K562 (cell line): ENCODE measurements around the gene STK26. TPM values are rescaled to one million over a fixed set of nuclear protein-coding genes. Genes with fewer than 3 reads are reported as not detected.
A peak's percentile ranks its signal among the peaks of the same experiment; 100 is the strongest.

ENCODE experiments used
- BHLHE40 ChIP-seq: IDR thresholded peaks from 2 replicates; pipeline ENCODE4 v1.6.1; 2011; ENCODE audit warnings: low read length, improper control_type of control experiment
- CBFA2T2 ChIP-seq: fragments of 450-650 bp; conservative IDR thresholded peaks from 2 replicates; pipeline ENCODE4 v1.6.1; 2017; ENCODE audit warnings: mild to moderate bottlenecking
- CC2D1A ChIP-seq: fragments of 450-650 bp; IDR thresholded peaks from 2 replicates; pipeline ENCODE4 v1.6.1; 2017; ENCODE audit warnings: mild to moderate bottlenecking
- CCNT2 ChIP-seq: IDR thresholded peaks from 2 replicates; pipeline ENCODE4 v1.6.1; 2011; ENCODE audit warnings: borderline replicate concordance, low read depth, mild to moderate bottlenecking, moderate library complexity, mixed read lengths, low read length; ENCODE audit not compliant: insufficient read length; ENCODE audit errors: extremely low read depth
- DPF2 ChIP-seq: fragments of 450-650 bp; IDR thresholded peaks from 2 replicates; pipeline ENCODE4 v1.6.1; 2016
- ETV1 ChIP-seq: fragments of 450-650 bp; conservative IDR thresholded peaks from 2 replicates; pipeline ENCODE4 v1.6.1; 2016; ENCODE audit warnings: missing genetic modification characterization, control low read depth, low read depth, missing compliant biosample characterization
- FOSL1 ChIP-seq: fragments of 200-800 bp; sonication (Bioruptor generic); conservative IDR thresholded peaks from 2 replicates; pipeline ENCODE4 v1.6.1; 2016; ENCODE audit warnings: missing genetic modification characterization, missing compliant biosample characterization
- FOXJ2 ChIP-seq: fragments of 200-800 bp; sonication (Bioruptor generic); IDR thresholded peaks from 2 replicates; pipeline ENCODE4 v1.6.1; 2016; ENCODE audit warnings: missing genetic modification characterization, missing compliant biosample characterization
- FOXM1 ChIP-seq, 2 experiments: fragments of 450-650 bp in 1 of 2; sonication (generic) in 1 of 2; formaldehyde crosslinking in 1 of 2; IDR thresholded peaks; 2 replicates each; pipeline versions ENCODE4 v1.6.1 to v1.9.0; 2017 to 2022; ENCODE audit warnings: low read depth in 2 of 2, mild to moderate bottlenecking in 2 of 2, missing genetic modification reagents in 1 of 2, moderate library complexity in 1 of 2
- KLF16 ChIP-seq: IDR thresholded peaks from 2 replicates; pipeline ENCODE4 v1.6.1; 2016; ENCODE audit warnings: antibody characterized with exemption
- MTA2 ChIP-seq: fragments of 450-650 bp; IDR thresholded peaks from 2 replicates; pipeline ENCODE4 v1.6.1; 2016; ENCODE audit warnings: low read depth
- NFATC3 ChIP-seq: fragments of 450-650 bp; IDR thresholded peaks from 2 replicates; pipeline ENCODE4 v1.6.1; 2017; ENCODE audit warnings: mild to moderate bottlenecking
- PHF8 ChIP-seq: fragments of 200-600 bp; sonication (generic); IDR thresholded peaks from 2 replicates; pipeline ENCODE4 v1.6.1; 2012; ENCODE audit warnings: mixed run types, mild to moderate bottlenecking, inconsistent platforms, low read length, moderate library complexity, borderline replicate concordance
- RBM25 ChIP-seq: fragments of 200-400 bp; formaldehyde crosslinking; IDR thresholded peaks from 2 replicates; pipeline ENCODE4 v1.6.1; 2018; ENCODE audit warnings: low read length, low read depth, moderate library complexity; ENCODE audit not compliant: severe bottlenecking
- RCOR1 ChIP-seq, 2 experiments: IDR thresholded peaks; 2 replicates each; pipeline ENCODE4 v1.6.1; 2012; ENCODE audit warnings: low read depth in 2 of 2, low read length in 2 of 2, borderline replicate concordance in 1 of 2, improper control_type of control experiment in 1 of 2
- SMARCB1 ChIP-seq: IDR thresholded peaks from 2 replicates; pipeline ENCODE4 v1.6.1; 2011; ENCODE audit warnings: improper control_type of control experiment, low read depth; ENCODE audit not compliant: insufficient read length
- SMARCE1 ChIP-seq: fragments of 450-650 bp; IDR thresholded peaks from 2 replicates; pipeline ENCODE4 v1.7.1; 2016; ENCODE audit warnings: mild to moderate bottlenecking
- SPI1 ChIP-seq: IDR thresholded peaks from 2 replicates; pipeline ENCODE4 v1.6.1; 2011; ENCODE audit warnings: low read depth, low read length, control low read depth, borderline replicate concordance
- STAT5A ChIP-seq: IDR thresholded peaks from 2 replicates; pipeline ENCODE4 v1.6.1; 2012; ENCODE audit warnings: low read length, inconsistent platforms, borderline replicate concordance
- TAL1 ChIP-seq: fragments of 450-650 bp; IDR thresholded peaks from 2 replicates; pipeline ENCODE4 v1.6.1; 2016; ENCODE audit warnings: mild to moderate bottlenecking
- TEAD4 ChIP-seq, 2 experiments: sonication (generic) in 1 of 2; formaldehyde crosslinking in 1 of 2; IDR thresholded peaks; 2 replicates each; pipeline versions ENCODE4 v1.6.1 to v1.8.0; 2012 to 2022; ENCODE audit warnings: borderline replicate concordance in 1 of 2, inconsistent platforms in 1 of 2, low read length in 1 of 2, mild to moderate bottlenecking in 1 of 2, missing genetic modification reagents in 1 of 2
- ZBTB8A ChIP-seq: fragments of 450-650 bp; IDR thresholded peaks from 2 replicates; pipeline ENCODE4 v1.6.1; 2018; ENCODE audit warnings: mild to moderate bottlenecking, moderate library complexity; ENCODE audit not compliant: partially characterized antibody
- ZFP30 ChIP-seq: fragments of 250-450 bp; sonication (Bioruptor Pico); IDR thresholded peaks from 2 replicates; pipeline ENCODE4 v1.8.0; 2022; ENCODE audit warnings: moderate library complexity, mild to moderate bottlenecking, inconsistent platforms, borderline replicate concordance
- ZNF384 ChIP-seq: IDR thresholded peaks from 2 replicates; pipeline ENCODE4 v1.6.1; 2012; ENCODE audit warnings: low read depth, low read length, improper control_type of control experiment
- ZNF668 ChIP-seq: fragments of 250-450 bp; sonication (Bioruptor Pico); IDR thresholded peaks from 2 replicates; pipeline ENCODE4 v1.8.0; 2022; ENCODE audit warnings: mild to moderate bottlenecking, inconsistent platforms
- polyA plus RNA-seq, 8 experiments: library from polyadenylated mRNA; depleted of rRNA in 4 of 8; stranded (reverse) in 5 of 8; unstranded in 3 of 8; fragments of >200 nt; fragmentation: Nextera tagmentation in 2 of 8; fragmentation: Illumina TruSeq in 1 of 8; extraction: Ambion mirVana in 2 of 8; extraction: Trizol in 1 of 8; gene quantifications; 2 replicates each; pipeline versions ENCODE4 v1.2.1 to v1.2.3, GENCODE V29; 2011 to 2014; ENCODE audit warnings: inconsistent platforms in 1 of 8, missing spikeins in 1 of 8
- total RNA-seq, 7 experiments: library from RNA; depleted of rRNA in 6 of 7; stranded (reverse); fragments of >200 nt in 6 of 7; fragmentation: Illumina TruSeq in 2 of 7; extraction: Trizol in 2 of 7; gene quantifications; 2 replicates each; pipeline versions ENCODE4 v1.2.1 to v1.2.3, GENCODE V29; 2011 to 2021; ENCODE audit warnings: low replicate concordance in 1 of 7
- TF ChIP-seq, protein P1 (sequence below): IDR thresholded peaks from 2 replicates; pipeline ENCODE4 v1.6.1; 2012; ENCODE audit warnings: low read depth, low read length, improper control_type of control experiment, borderline replicate concordance

STK26 gene
- total and polyA plus RNA-seq, 9 of the 15 experiments (the other 6 are each of a cell fraction or from before 2014, with no cell fraction given) = 28.1 to 72.9 (median 50.1) TPM

DNA sequence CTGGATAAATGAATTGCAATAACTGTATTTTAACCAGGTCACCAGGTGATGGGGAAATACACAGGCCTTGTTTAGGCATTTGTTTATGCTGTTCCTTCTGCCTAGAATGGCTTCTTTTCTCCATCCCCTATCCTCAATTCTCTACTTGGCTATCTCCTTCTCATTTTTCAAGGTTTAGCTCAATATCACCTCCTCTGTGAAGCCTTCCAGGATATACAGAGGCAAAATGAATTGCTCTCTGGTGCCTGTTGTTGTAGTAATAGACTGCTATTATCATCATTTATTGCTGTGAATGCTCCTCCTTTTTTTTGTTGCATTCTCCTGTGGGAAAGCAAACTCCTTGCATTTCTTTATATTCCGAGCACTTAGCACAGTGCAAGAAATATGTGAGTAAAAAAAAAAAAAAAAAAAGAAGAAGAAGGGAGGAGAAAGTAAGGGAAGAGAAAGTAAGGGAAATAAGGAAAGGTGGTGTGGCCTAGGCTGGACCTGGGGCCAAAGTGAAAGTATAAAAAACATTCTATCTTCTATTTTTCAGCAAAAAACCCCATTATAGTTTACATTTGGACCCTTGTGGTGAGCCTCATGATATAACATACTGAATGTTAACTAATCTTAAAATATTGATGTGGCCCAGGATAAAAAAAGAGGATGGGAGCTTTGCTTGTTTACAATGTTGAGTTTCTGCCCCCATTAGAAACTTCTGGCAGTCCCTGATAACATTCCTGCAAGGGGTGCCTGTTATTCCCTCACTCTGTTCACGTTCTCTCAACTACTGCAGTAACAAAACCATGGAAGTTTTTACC, 6.3 kb upstream of the STK26 start (continued):
- no peak for TF ChIP-seq PHF8
- TF ChIP-seq KLF16 = peak; percentile 31; the same call in 1 of the 2 replicates
- 0 out of 2 replicates have a peak, but pooled peaks have one; percentile 18 for TF ChIP-seq FOXJ2
- TF ChIP-seq NFATC3 = no peak
- TF ChIP-seq DPF2 = peak; percentile 82
- TF ChIP-seq FOSL1 (tag) = 0 out of 2 replicates have a peak, but pooled peaks have one; percentile 10
- no peak for TF ChIP-seq SPI1
- peak; percentile 83; the same call in 1 of the 2 replicates for TF ChIP-seq SMARCE1
- TF ChIP-seq CBFA2T2 = peak; percentile 67
- TF ChIP-seq TEAD4 (IDR thresholded peaks at IDR 0.05; ENCODE audit: low read length) = peak; percentile 93
- no peak for TF ChIP-seq TEAD4 (CRISPR knock-in tag; IDR thresholded peaks at IDR 0.05; ENCODE audit: borderline replicate concordance)
- peak; percentile 80 for TF ChIP-seq TAL1
- no peak for TF ChIP-seq ZNF668 (CRISPR knock-in tag)
- peak; percentile 50 for TF ChIP-seq CCNT2
- TF ChIP-seq MTA2 = peak; percentile 63
- no peak for TF ChIP-seq CC2D1A
- peak; percentile 55; the same call in 1 of the 2 replicates for TF ChIP-seq BHLHE40
- TF ChIP-seq ZBTB8A = no peak
- TF ChIP-seq FOXM1 (IDR thresholded peaks at IDR 0.05; ENCODE audit: low read depth) = peak; percentile 39; the same call in 1 of the 2 replicates
- TF ChIP-seq FOXM1 (CRISPR knock-in tag; IDR thresholded peaks at IDR 0.05; ENCODE audit: low read depth) = no peak
- peak; percentile 39; the same call in 1 of the 2 replicates for TF ChIP-seq STAT5A
- TF ChIP-seq, protein P1, sequence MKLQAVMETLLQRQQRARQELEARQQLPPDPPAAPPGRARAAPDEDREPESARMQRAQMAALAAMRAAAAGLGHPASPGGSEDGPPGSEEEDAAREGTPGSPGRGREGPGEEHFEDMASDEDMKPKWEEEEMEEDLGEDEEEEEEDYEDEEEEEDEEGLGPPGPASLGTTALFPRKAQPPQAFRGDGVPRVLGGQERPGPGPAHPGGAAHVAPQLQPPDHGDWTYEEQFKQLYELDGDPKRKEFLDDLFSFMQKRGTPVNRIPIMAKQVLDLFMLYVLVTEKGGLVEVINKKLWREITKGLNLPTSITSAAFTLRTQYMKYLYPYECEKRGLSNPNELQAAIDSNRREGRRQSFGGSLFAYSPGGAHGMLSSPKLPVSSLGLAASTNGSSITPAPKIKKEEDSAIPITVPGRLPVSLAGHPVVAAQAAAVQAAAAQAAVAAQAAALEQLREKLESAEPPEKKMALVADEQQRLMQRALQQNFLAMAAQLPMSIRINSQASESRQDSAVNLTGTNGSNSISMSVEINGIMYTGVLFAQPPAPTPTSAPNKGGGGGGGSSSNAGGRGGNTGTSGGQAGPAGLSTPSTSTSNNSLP = 0 out of 2 replicates have a peak, but pooled peaks have one; percentile 12
- TF ChIP-seq ZFP30 (CRISPR knock-in tag) = no peak; the same call in 1 of the 2 replicates
- peak; percentile 87 for TF ChIP-seq RBM25
- peak in 1 of 2 experiments; percentile 54; a peak in 1 of 4 replicates for TF ChIP-seq RCOR1 (IDR thresholded peaks at IDR 0.05; ENCODE audit: borderline replicate concordance in 1 of 2, low read depth in 2 of 2, low read length in 2 of 2)
- TF ChIP-seq SMARCB1 = no peak
- TF ChIP-seq ETV1 = no peak
- TF ChIP-seq ZNF384 = peak; percentile 57; the same call in 1 of the 2 replicates
